Inflammatory macrophage treated with lipopolysaccharide for 1 hour (primary cell): ENCODE data around the gene POFUT2.
A peak's percentile ranks its signal among the peaks of the same experiment; 100 is the strongest.

ENCODE experiments used
- DNase-seq, 2 donors: peaks; one replicate each; pipeline ENCODE4 v3.0.0-alpha.2; 2020 to 2022

Gene POFUT2

DNA sequence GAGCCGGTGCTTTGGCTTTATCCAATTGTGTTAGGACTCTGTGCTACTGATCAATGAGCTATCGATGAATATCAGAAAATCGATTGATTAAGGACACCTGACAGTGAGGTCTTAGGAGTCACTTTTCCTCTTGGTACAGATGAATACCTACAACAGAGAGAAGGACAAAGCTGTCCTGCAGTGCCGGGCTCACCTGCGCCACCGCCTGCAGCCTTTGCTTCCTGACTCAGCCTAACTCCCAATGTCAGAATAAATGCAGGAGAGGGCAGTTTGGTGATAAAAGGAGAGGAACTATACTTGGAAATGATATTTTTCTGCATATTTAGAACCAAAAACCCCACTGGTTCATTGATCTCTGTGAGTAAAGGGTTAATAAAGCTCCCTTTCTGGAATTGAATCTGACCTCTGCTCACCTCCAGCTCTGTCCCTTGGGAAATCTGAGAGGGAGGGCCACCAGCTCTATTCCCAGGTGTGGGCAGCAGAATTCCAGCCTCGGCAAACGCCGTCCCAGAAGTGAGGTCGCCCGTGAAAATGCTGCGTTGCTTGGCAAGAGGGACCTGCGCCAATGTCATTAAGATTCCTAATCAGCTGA lies 39.3 kb downstream of the POFUT2 start:
- no peak for DNase-seq

DNA sequence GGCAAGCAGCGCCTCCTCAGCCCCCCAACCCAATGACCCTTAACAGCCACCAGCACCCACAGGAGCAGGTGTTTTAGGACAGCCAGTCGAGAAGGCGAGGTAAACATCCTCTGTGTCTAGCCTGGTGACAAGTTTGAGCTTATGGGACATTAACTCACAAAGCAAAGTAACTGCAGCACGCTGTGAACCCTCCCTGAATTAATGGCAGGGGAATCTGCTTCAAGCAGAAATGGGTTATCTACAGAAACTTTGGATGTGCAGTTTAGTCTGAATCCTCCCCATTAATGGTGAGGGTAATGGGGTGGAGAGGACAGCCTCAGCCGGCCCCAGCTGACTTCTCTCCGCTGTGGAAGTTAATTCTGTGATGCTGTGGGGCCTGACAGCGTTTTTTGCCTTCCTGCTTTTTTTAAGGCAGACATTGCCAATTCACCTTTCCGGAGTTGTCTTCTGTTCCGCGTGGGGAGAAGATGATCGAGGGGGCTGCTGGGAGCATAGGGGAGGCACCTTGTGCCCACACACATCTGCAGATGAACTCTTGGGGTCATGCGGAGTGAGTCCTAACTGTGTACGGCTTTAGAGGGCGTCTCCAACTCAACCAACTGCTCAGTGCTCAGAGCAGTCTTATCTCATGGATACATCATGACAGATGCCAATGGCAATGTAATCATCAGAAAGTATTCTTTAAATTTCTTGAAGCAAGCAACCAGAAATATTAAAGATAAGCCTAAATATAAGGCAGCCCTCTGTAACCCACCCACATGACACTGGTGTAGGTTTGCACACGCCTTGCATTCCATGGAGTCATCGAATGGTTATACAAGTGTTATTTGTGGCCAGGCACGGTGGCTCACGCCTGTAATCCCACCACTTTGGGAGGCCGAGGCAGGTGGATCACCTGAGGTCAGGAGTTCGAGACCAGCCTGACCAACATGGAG lies 41.0 kb downstream of the POFUT2 start:
- no peak for DNase-seq

DNA sequence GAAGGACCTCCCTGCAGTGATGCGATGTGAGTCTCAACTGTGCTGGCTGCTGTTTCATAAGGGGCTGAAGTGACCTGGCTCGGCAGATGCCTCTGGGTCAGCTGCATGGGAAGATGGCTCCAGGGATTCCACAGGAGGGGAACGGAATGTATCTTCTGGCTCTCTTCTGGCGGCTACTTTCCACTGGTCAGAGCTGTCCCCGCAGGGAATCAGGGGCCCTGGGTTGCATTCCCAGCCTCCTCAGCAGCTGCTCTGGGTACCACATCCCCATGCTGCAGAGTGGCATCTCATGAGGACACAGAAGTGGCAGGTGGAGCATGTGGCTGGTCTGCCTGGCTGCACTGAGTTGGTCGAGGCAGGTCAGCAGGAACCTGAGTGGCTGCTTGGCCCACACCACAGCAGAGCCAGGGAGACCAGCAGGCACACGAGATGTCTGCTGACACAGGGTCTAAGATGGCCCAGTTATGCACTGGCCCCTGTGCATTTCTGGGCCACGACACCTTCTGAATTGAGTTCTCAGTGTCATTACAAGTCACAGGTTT lies 42.8 kb downstream of the POFUT2 start:
- no peak for DNase-seq

DNA sequence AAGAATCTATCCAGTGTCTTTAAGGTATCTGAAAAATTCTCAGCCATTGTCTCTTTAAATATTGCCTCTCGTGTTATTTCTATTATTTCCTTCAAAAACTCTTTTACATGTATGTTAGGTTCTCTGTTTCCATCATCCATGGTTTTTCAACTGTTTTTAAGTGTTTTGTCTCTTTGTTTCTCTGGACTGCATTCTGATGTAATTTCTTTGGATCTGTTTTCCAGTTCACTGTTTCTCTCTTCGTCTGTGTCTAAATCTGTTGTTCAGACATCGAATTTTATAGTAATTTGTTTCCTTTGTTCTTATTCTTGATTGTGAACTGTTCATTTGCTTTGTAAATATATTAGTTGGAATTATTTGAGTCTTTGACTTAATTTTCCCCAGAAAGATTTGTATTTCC lies 44.1 kb downstream of the POFUT2 start:
- no peak for DNase-seq

DNA sequence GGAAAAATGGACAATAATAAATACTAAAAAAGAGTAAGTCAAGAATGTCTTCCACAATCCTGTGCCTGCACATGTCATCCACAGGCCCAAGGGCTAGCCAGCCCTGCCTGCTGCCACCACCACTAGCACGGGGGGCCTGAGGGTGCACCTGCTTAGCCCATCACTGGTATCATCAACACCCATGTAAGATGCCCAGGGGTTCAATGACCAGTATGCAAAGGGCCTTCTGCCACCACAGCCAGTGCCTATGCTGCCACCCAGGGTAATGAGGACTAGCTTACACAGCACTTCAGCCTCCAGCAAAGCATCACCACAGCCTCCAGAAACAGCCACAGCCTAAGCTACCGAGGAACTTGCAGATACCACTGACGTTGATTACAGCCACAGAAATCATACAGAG lies 46.3 kb downstream of the POFUT2 start:
- no peak for DNase-seq

DNA sequence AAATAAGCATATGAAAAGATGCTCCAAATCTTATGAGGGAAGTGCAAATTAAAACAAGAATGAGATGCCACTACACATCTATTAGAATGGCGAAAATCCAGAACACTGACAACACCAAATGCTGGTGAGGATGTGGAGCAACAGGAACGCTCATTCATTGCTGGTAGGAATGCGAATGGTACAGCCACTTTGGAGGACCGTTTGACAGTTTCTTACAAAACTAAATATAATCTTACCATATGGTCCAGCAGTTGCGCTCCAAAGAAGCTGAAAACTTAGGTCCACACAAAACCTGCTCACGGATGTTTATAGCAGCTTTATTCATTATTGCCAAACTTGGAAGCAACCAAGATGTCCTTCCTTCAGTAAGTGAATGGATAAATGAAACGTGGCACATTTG lies 50.3 kb downstream of the POFUT2 start:
- DNase-seq, result no peak

DNA sequence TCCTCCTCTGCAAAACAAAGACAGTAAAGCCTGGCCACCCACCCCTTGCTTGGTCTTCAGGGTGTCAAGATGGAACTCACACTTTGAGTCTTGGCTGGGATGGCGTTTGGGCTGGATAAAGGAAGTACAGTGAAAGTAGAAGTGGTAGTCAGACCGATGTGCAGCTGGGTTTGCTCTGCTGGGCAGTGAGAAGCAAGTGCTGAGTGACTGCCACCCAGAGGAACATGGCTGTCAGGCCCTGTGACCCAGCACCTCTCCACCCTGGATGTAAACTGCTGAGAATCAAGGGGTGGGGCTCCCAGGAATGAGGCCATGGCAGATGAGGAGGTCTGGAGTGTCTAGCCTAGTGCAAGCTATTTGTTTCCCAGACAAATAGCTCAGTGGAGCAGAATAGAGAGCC lies 51.2 kb downstream of the POFUT2 start:
- DNase-seq, result peak; percentile 20 to 36

DNA sequence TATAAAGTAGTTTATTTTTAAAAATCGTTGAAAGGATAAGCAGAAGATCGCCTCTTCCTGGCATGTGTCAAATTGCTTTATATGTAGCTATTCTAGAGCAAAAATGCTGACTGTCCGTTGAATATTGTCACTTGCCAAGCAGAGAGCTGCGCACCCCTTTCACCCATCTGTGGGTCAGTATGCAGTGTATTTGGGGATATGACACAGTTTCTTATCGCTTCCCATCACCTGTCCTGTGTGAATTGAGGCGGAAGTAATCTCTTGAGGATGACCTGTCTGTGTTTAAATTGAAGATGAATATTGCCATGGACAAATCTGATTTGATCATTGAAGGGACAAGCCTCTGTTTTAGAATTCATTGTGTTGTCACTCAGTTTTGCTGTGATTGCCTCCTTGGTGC lies 52.2 kb downstream of the POFUT2 start:
- no peak for DNase-seq

DNA sequence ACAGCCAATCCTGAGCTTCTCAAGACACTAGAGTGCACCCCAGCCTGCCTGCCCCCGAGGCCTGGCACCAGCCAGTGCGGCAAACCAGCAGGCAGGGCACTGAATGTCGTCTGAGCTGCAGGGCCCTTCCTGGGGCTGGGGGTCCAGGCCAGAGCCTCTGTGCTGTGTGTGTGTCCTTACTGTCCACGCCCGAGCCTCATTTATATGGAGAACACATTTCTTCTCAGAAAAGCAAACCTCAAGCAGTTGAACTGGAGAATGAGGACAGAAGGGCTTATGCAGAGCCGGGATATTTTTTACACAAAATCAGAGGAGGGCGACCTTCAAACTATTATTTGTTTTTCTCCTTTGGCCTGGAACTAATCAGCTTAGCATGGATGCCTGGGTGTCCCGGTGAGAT lies 52.7 kb downstream of the POFUT2 start:
- no peak for DNase-seq

DNA sequence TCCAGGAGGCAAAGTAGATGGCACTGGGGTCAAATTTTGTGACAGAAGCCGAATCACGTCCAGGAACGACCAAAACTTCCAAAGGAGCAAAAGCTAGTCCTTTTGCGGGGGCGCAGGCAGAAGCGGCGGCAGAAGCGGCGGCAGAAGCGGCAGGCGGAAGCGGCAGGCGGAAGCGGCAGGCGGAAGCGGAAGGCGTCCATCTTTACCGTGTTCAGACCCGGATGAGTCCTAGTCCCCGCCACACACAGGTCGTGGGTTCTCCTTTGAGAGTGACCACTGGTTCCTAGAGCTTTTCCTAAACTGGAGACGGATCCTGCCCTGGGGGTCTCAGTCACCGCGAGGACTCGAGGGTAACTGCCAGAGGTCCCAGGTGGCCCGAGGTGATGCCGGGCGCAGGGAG lies 53.6 kb downstream of the POFUT2 start:
- no peak for DNase-seq

DNA sequence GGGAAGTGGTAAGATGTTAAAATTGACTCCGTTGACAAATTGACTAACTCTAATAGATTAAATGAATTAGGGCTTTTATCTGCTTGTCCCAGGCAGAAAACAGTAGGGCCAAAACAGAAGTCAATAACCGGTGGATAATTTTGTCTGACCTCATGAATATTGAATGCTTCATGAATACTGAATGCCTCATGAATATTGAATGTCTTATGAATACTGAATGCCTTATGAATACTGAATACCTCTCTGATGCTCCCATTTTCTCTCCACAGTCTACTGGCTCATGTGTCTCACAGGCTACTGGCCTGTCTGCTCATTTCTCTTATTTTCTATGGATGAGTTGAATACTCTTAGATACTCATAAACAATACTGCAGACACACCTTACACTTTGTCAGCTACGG lies 56.0 kb downstream of the POFUT2 start:
- no peak for DNase-seq

DNA sequence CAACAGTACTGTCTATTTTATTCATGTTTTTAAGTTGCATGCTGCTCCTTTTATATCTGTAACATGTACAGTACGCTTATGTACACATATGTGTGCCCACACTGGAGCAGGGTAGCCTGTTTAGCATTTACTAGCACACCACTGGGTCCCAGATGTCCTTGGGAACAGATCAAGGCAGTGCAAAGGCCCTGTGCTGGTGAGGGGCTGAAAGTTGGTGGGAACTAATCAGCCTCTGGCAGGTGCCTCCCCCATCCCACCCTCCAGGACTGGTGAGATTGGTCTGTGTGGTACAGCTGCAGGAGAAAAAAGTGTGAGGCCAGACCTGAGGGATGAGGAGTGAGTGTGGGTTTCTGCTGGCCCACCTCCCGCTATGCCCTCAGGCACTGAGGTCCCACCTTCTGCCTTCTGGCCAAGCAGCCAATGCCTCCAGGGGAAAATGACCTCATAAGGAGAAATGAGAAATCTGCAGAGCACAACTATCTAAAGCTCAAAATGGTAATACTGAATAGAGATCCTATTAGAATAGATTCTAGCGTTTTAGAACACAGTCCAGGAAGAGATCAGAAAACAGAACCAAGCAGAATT lies 58.9 kb downstream of the POFUT2 start:
- DNase-seq, result no peak

DNA sequence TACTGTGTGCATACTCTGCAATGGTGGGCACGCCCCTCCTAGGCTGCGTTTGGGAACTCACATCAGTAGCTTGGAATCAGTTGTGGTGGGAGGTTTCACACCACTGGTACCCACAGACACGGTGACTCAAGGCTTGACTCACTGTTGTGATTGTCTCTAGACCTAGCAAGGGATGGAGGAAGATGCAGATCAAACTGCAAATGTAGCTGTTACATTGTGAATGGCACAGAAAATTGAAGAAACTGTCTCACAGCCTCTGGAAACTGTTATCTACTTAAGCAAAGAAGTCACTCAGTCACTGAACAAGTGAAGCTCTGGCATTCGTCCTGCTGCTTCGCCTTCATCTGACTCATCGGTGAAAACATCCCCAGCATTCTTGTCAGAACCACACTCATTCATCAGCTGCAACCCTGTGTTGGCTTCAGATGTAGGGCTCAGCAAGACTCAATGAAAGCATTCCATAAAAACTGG lies 59.5 kb downstream of the POFUT2 start:
- DNase-seq, result no peak

DNA sequence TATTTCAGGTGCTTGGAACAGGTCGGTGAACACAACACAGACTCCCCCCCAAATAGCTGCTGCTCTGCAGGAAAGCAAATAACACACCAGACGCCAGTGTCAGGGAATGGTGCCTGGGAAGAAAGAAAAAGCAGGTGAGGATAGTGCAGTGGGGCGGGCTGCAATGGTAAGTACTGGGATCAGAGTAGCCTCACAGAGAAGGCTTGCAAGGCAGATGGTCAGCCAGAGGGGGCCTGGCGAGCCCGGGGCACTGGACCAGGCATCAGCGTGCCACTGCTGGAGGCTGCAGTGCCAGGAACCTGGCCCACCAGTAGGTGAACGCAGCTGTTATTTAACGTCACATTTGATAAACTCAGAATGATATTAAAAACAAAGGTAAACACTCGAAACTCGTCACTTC lies 60.0 kb downstream of the POFUT2 start:
- DNase-seq, result no peak

DNA sequence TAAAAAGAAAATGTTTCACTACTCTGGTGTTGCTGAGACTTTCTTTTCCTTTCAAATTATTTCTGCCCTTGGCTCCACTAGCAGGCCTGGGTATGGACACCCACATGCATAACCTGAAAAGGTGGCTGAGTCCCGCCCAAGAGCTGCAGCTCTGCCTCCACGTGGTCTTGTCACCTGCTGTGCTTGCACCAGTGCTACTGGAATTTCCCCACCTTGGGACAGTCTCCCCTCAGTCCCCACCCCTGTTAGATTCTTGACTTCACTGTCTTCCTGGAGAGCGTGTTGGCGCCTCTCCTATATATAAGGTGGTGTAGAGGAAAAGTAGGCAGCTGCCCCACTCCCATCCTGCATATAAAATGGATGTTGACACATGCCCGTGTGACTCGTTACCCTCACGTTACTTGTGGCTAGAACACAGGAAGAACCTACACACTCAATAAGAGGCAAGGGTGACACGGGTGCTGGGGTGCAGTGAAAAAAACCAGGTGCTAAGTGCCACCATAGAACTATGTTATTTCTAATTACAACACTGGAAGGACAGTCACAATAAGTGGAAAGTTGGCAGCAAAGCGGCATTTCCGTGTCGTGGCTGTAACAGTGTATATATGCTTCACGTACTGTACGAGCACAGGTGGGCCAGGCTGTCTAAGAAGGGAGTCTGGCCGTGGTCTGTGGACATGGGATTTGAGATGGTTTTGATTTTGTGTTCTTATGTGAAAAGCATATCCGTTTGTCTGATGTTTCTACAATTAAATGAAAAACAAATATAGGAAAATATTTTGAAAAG lies 61.0 kb downstream of the POFUT2 start:
- no peak for DNase-seq

DNA sequence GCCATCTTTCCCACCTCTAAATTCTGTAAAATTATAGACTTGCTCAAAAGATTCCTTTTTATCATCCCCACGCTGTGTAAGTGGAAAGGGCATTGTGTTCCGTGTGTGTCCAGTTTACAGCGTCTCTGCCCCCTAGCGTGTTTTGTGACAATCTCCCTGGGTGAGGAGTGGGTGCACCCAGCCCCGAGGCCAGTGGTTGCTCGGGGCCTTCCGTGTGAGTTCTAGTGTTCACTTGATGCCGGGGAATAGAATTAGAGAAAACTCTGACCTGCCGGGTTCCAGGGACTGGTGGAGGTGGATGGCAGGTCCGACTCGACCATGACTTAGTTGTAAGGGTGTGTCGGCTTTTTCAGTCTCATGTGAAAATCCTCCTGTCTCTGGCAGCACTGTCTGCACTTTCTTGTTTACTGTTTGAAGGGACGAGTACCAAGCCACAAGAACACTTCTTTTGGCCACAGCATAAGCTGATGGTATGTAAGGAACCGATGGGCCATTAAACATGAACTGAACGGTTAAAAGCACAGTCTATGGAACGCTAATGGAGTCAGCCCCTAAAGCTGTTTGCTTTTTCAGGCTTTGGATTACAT lies 61.9 kb downstream of the POFUT2 start:
- no peak for DNase-seq

DNA sequence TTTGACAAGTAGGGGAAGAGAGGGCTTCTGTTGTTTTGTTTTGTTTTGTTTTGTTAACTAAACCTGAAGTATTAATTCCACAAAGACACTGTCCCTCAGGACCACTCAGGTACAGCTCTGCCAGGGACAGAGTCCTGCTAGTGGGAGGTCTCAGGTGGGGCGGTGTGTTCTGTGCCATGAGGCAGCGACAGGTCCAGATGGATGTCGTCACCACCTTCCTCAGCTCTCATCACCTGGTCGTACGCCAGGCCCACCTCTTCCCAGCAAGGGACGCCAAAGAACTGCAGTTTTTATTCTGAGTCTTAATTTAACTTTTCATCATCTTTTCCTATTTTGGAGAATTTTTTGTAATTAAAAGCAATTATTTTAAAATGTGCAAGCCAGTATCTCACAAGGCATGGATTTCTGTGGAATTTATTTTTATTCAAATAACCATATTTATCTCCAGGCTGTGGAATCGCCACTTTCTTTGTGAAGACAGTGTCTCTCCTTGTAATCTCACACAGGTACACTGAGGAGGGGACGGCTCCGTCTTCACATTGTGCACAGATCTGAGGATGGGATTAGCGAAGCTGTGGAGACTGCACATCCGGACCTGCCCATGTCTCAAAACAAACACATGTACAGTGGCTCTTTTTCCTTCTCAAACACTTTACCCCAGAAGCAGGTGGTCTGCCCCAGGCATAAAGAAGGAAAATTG lies 62.5 kb downstream of the POFUT2 start:
- DNase-seq, result no peak

DNA sequence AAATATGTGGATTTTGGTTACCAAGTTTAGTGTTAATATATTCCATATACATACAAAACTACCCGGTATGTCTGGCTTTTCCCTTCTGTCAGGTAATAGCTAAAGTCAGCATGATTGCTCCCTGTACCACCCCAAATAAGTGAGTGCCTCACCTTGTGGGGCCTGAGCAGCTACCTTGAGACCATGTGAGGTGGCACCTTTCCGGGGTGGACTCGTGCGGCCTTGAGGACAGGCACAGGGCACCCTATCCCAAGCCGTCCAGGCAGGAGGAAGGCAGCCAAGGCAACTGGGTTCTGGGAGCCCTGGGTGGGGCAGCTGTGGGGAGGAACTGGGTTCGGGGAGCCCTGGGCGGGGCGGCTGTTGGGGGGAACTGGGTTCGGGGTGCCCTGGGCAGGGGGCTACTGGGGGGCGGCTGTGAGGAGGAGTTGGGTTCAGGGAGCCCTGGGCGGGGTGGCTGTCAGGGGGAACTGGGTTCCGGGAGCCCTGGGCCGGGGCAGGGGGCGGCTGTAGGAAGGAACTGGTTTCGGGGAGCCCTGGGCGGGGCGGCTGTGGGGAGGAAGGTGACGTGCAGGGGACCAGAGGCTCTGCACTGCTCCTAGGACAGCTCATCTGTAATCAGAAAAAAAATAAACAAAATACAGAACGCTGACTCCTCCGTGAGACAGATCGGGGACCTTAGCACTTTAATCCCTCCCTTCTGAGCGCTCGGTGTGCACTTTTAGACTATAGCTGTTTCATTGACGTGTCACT lies 63.3 kb downstream of the POFUT2 start:
- no peak for DNase-seq

DNA sequence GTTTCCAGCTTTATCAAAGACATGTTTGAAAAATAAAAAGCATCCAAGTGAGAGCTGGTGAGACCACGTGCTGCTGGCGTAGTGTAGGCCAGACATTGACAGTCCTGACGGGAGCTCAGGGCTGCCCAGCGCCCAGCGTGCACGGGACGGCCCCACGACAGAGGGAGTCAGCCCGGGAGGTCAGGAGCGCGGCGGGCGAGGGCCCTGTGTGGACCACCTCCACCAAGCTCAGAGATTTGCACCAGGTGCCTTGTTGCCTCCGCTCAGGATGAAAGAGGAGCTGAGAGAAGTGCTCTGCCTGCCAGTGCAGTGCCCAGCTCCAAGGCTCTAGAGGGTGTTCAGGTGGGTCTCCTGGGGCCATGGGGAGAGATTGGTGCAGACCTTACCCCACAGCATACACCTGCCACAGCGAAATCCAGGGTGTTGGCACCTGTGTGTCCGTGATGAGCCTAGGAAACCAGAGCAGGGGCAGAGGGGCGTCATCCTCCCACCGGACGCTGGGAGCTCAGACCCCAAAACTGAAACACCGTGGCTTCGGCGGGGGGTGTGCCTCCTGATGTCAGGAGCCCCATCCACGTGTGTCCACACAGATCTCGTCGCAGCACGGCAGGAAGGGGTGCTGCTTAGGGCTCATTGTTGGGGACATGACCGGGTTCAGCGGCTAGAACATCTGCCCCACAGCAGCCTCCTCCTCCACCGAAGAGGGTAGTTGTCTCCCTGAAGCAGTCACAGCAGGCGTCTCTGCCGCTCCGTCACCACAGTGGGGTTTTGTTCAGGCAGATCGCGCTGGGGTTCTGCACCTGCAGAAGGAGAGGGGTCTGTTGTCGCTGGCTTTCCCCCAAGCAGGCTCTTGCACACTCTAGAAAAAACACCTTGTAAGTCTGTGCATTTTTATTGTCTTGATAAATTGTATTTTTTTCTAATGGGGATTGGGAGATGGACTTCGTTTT lies 64.2 kb downstream of the POFUT2 start:
- no peak for DNase-seq

DNA sequence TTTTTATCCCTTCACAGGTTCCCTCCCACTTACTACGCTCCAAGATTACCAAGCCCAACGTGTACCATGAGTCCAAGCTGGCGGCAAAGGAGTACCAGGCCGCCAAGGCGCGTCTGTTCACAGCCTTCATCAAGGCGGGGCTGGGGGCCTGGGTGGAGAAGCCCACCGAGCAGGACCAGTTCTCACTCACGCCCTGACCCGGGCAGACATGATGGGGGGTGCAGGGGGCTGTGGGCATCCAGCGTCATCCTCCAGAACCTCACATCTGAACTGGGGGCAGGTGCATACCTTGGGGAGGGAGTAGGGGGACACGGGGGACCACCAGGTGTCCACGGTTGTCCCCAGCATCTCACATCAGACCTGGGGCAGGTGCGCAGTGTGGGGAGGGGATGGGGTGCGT lies 65.7 kb downstream of the POFUT2 start:
- DNase-seq, result no peak
